H9 (cell line): ENCODE measurements around the gene NCOA6. TPM values are rescaled to one million over a fixed set of nuclear protein-coding genes. Genes with fewer than 3 reads are reported as not detected.

Experiments
- DNase-seq: peaks from one replicate; pipeline ENCODE4 v3.0.0-alpha.2; 2017
- H2AFZ ChIP-seq: one replicate; pipeline ENCODE4 v1.6.1; 2013; ENCODE audit warnings: mild to moderate bottlenecking, low read length, control low read depth, moderate library complexity
- H2AK5ac ChIP-seq: 2 replicates; pipeline ENCODE4 v1.6.1; 2013; ENCODE audit warnings: low read length, control low read depth, mixed read lengths; ENCODE audit not compliant: insufficient read length
- H2BK120ac ChIP-seq: one replicate; pipeline ENCODE4 v1.6.1; 2013; ENCODE audit warnings: low read depth, mild to moderate bottlenecking, low read length, control low read depth, inconsistent platforms; ENCODE audit not compliant: poor library complexity, severe bottlenecking
- H2BK12ac ChIP-seq: 2 replicates; pipeline ENCODE4 v1.6.1; 2013; ENCODE audit warnings: low read length, control low read depth, mixed read lengths, low read depth; ENCODE audit not compliant: insufficient read length
- H2BK15ac ChIP-seq: 2 replicates; pipeline ENCODE4 v1.6.1; 2013; ENCODE audit warnings: low read depth, low read length, control low read depth
- H2BK20ac ChIP-seq: one replicate; pipeline ENCODE4 v1.6.1; 2013; ENCODE audit warnings: low read depth, mild to moderate bottlenecking, low read length, control low read depth, inconsistent platforms; ENCODE audit not compliant: poor library complexity, severe bottlenecking
- H2BK5ac ChIP-seq: 2 replicates; pipeline ENCODE4 v1.6.1; 2013; ENCODE audit warnings: low read length, control low read depth, mixed read lengths; ENCODE audit not compliant: insufficient read length
- H3K14ac ChIP-seq: 2 replicates; pipeline ENCODE4 v1.6.1; 2013; ENCODE audit warnings: low read length, control low read depth; ENCODE audit not compliant: insufficient read depth
- H3K18ac ChIP-seq: 2 replicates; pipeline ENCODE4 v1.6.1; 2013; ENCODE audit warnings: low read depth, mild to moderate bottlenecking, mixed read lengths, low read length, control low read depth; ENCODE audit not compliant: insufficient read length
- H3K23ac ChIP-seq: 2 replicates; pipeline ENCODE4 v1.6.1; 2013; ENCODE audit warnings: low read length, control low read depth, mixed read lengths, low read depth; ENCODE audit not compliant: insufficient read length
- H3K23me2 ChIP-seq: 2 replicates; pipeline ENCODE4 v1.6.1; 2013; ENCODE audit warnings: low read depth, mild to moderate bottlenecking, mixed read lengths, low read length, control low read depth; ENCODE audit not compliant: insufficient read length, poor library complexity, severe bottlenecking
- H3K27ac ChIP-seq: 2 replicates; pipeline ENCODE4 v1.5.1; 2013; ENCODE audit warnings: low read length, control low read depth, mixed read lengths, low read depth; ENCODE audit not compliant: insufficient read length
- H3K27me3 ChIP-seq: 2 replicates; pipeline ENCODE4 v1.6.1; 2013; ENCODE audit warnings: low read length, control low read depth, inconsistent platforms; ENCODE audit not compliant: insufficient read depth
- H3K4ac ChIP-seq: 2 replicates; pipeline ENCODE4 v1.6.1; 2013; ENCODE audit warnings: low read depth, mild to moderate bottlenecking, control low read depth, inconsistent platforms, low read length, moderate library complexity
- H3K4me1 ChIP-seq: 2 replicates; pipeline ENCODE4 v1.6.1; 2013; ENCODE audit warnings: low read length, control low read depth, inconsistent platforms; ENCODE audit not compliant: insufficient read depth
- H3K4me2 ChIP-seq: 2 replicates; pipeline ENCODE4 v1.6.1; 2013; ENCODE audit warnings: low read length, control low read depth, mixed read lengths; ENCODE audit not compliant: insufficient read length, insufficient read depth
- H3K56ac ChIP-seq: 2 replicates; pipeline ENCODE4 v1.6.1; 2013; ENCODE audit warnings: low read depth, mild to moderate bottlenecking, mixed read lengths, low read length, control low read depth; ENCODE audit not compliant: insufficient read length
- H3K79me1 ChIP-seq: 2 replicates; pipeline ENCODE4 v1.6.1; 2013; ENCODE audit warnings: low read depth, mild to moderate bottlenecking, moderate library complexity, low read length, control low read depth, inconsistent platforms; ENCODE audit not compliant: insufficient read depth, poor library complexity, severe bottlenecking
- H3K79me2 ChIP-seq: 2 replicates; pipeline ENCODE4 v1.6.1; 2013; ENCODE audit warnings: low read length, control low read depth, inconsistent platforms; ENCODE audit not compliant: insufficient read depth
- H3K9ac ChIP-seq: 2 replicates; pipeline ENCODE4 v1.6.1; 2013; ENCODE audit warnings: low read length, control low read depth, mixed read lengths; ENCODE audit not compliant: insufficient read length; ENCODE audit errors: extremely low read depth
- H3K9me3 ChIP-seq: one replicate; pipeline ENCODE4 v1.6.1; 2013; ENCODE audit warnings: low read depth, low read length, inconsistent platforms; ENCODE audit not compliant: control insufficient read depth
- H3T11ph ChIP-seq: one replicate; pipeline ENCODE4 v1.6.1; 2013; ENCODE audit warnings: mild to moderate bottlenecking, low read length, control low read depth, inconsistent platforms
- H4K20me1 ChIP-seq: one replicate; pipeline ENCODE4 v1.6.1; 2013; ENCODE audit not compliant: control insufficient read depth, insufficient read length, insufficient read depth
- H4K5ac ChIP-seq: 2 replicates; pipeline ENCODE4 v1.6.1; 2013; ENCODE audit warnings: low read depth, mild to moderate bottlenecking, mixed read lengths, low read length, control low read depth; ENCODE audit not compliant: insufficient read length
- H4K8ac ChIP-seq: replicated peaks from 2 replicates; pipeline ENCODE4 v1.6.1; 2013; ENCODE audit warnings: low read length, control low read depth, mixed read lengths, low read depth; ENCODE audit not compliant: insufficient read length
- H4K91ac ChIP-seq: 2 replicates; pipeline ENCODE4 v1.6.1; 2013; ENCODE audit warnings: low read depth, mild to moderate bottlenecking, moderate library complexity, mixed read lengths, low read length, control low read depth; ENCODE audit not compliant: insufficient read length
- H3K27ac Mint-ChIP-seq, 3 experiments: 2 replicates in 2 of 3; 3 replicates in 1 of 3; pipeline ENCODE4 v1.8.0; 2020 to 2021; ENCODE audit warnings: mixed read lengths in 3 of 3, mild to moderate bottlenecking in 1 of 3, moderate library complexity in 1 of 3
- H3K27me3 Mint-ChIP-seq: 2 replicates; pipeline ENCODE4 v1.8.0; 2021; ENCODE audit warnings: low read depth, mild to moderate bottlenecking, moderate library complexity, mixed read lengths
- H3K36me3 Mint-ChIP-seq, 3 experiments: 2 replicates in 2 of 3; 3 replicates in 1 of 3; pipeline ENCODE4 v1.8.0; 2020 to 2021; ENCODE audit warnings: low read depth in 3 of 3, mixed read lengths in 3 of 3; ENCODE audit not compliant: insufficient read depth in 1 of 3
- H3K4me1 Mint-ChIP-seq, 2 experiments: 2 replicates each; pipeline ENCODE4 v1.8.0; 2020; ENCODE audit warnings: mixed read lengths in 2 of 2
- H3K4me3 Mint-ChIP-seq, 2 experiments: 2 replicates in 1 of 2; 3 replicates in 1 of 2; pipeline ENCODE4 v1.8.0; 2020 to 2021; ENCODE audit warnings: mild to moderate bottlenecking in 2 of 2, mixed read lengths in 2 of 2, moderate library complexity in 1 of 2
- H3K9me3 Mint-ChIP-seq, 2 experiments: 2 replicates in 1 of 2; 3 replicates in 1 of 2; pipeline ENCODE4 v1.8.0; 2020; ENCODE audit warnings: mild to moderate bottlenecking in 2 of 2, mixed read lengths in 2 of 2, moderate library complexity in 1 of 2
- CTCF ChIP-seq: fragments of 200-600 bp; sonication (generic); conservative IDR thresholded peaks from 3 replicates; pipeline ENCODE4 v1.8.0; 2021; ENCODE audit warnings: antibody characterized with exemption, mild to moderate bottlenecking
- WGBS: extraction: QIAGEN DNeasy Blood & Tissue Kit; methylation state at CpG from one replicate; pipeline ENCODE4 v1.1.7; 2013; ENCODE audit warnings: missing lambda C conversion rate, low lambda C conversion rate, mixed read lengths; ENCODE audit not compliant: insufficient read length; ENCODE audit errors: extremely low coverage; 5-methylcytosine and 5-hydroxymethylcytosine counted together
- total RNA-seq: library from RNA; stranded (reverse); gene quantifications from 2 replicates; pipeline ENCODE4 v1.2.1, GENCODE V29; 2021

Gene NCOA6
- total RNA-seq, 1 experiment from 2014 or later = 23.9 TPM

- Histone ChIP-seq H3K9me3 (no peaks in the 10 kb centered on the region), H3K9ac (no peak overlapping the region), H3K4me2 (no peak overlapping the region), H4K5ac (no peak overlapping the region), H2BK20ac (no peak overlapping the region), H3K4ac (no peak overlapping the region), H2BK15ac (no peak overlapping the region), H3K27me3 (no peaks in the 10 kb centered on the region), H2AFZ (no peak overlapping the region), H3K18ac (no peak overlapping the region), H3K79me2 (no peaks in the 10 kb centered on the region), H3K56ac (no peak overlapping the region), H3K27ac (no peak overlapping the region), H2BK120ac (no peak overlapping the region), H2BK5ac (no peak overlapping the region), H3K23ac (no peak overlapping the region), H3T11ph (no peak overlapping the region), H4K20me1 (no peaks in the 10 kb centered on the region), H3K4me1 (no peaks in the 10 kb centered on the region), H4K8ac (no peak overlapping the region), H3K23me2 (no peaks in the 10 kb centered on the region), H3K14ac (no peak overlapping the region), H2AK5ac (no peak overlapping the region), H4K91ac (no peak overlapping the region), H2BK12ac (no peak overlapping the region), H3K79me1 (no peaks in the 10 kb centered on the region)
- Mint-ChIP-seq H3K36me3 (peaks cover 0 to 36% (median 5%) of the 10 kb centered on the region in 3 experiments; a peak in 3 of 7 replicates), H3K4me1 (no peaks in the 10 kb centered on the region), H3K27ac (peak overlapping the region in 1 of 3 experiments; percentile 78; a peak in 2 of 7 replicates), H3K4me3 (no peak overlapping the region; a peak in 1 of 5 replicates), H3K27me3 (no peaks in the 10 kb centered on the region), H3K9me3 (no peaks in the 10 kb centered on the region)
- no peak for TF ChIP-seq CTCF
- no peak for DNase-seq
- no CpG with 5 or more reads among the region's 1 CpG for WGBS
Measured at GRCh38 chr20:34773726-34774125, 51.7 kb downstream of the NCOA6 start.
